ENCODE data around the gene AVP. TPM values are rescaled to one million over a fixed set of nuclear protein-coding genes. Genes with fewer than 3 reads are reported as not detected.

Gene AVP
- polyA plus RNA-seq, 1 donor (not counting 4 experiments of a cell fraction or from before 2014, with no cell fraction given) = not detected

DNA sequence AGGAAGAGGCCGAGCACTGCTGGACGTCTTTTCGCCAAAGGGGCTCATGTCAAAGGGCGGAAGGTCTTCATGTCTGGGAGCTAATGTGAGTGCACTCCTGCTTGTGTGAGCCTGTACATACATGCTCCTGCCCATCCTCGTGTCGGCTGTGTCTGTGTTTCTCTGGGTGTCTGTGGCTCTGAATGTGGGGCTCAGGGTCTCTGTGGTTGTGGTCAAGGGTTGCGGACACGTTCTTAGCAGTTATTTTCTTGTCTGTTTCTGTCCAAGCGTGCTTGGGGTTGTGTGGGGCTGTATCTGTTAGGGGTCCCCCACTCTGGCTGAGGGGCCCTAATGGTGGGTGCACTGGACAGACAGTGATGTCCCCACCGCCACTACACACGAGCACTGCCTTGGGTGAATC is 2.9 kb downstream of the AVP start:
- Histone ChIP-seq H3K4me3 (ENCODE audit: control insufficient read depth in 2 of 3, extremely low read depth in 1 of 3, insufficient read depth in 2 of 3, low read depth in 1 of 3, low read length in 3 of 3) (no peak overlapping the region), H3K9me3 (ENCODE audit: control insufficient read depth, low read depth, low read length) (no peaks in the 10 kb centered on the region), H3K36me3 (ENCODE audit: control insufficient read depth in 2 of 2, extremely low read depth in 1 of 2, insufficient read depth in 2 of 2, low read length in 2 of 2) (no peaks in the 10 kb centered on the region), H3K27me3 (ENCODE audit: control insufficient read depth, extremely low read depth, insufficient read depth, low read length) (peaks cover 45% of the 10 kb centered on the region), H3K9ac (ENCODE audit: control insufficient read depth, extremely low read depth, insufficient read depth, low read length) (no peak overlapping the region), H3K27ac (ENCODE audit: control insufficient read depth, insufficient read depth, low read length) (no peak overlapping the region), H3K9me1 (ENCODE audit: control insufficient read depth, extremely low read depth, insufficient read depth, low read length) (no peaks in the 10 kb centered on the region), H3K4me1 (ENCODE audit: control insufficient read depth, extremely low read depth, insufficient read depth, low read length) (no peaks in the 10 kb centered on the region), H2AFZ (ENCODE audit: control insufficient read depth, low read length) (no peak overlapping the region), H3K79me2 (ENCODE audit: control insufficient read depth, insufficient read depth, low read length) (no peaks in the 10 kb centered on the region), H3K4me2 (ENCODE audit: control insufficient read depth, extremely low read depth, insufficient read depth, low read depth, low read length) (no peak overlapping the region), H4K20me1 (ENCODE audit: control insufficient read depth, extremely low read depth, insufficient read depth, low read length) (no peaks in the 10 kb centered on the region)
- no peak for DNase-seq (ENCODE audit: low read depth, low spot score)
- FAIRE-seq = no peak
- TF ChIP-seq, protein P1, sequence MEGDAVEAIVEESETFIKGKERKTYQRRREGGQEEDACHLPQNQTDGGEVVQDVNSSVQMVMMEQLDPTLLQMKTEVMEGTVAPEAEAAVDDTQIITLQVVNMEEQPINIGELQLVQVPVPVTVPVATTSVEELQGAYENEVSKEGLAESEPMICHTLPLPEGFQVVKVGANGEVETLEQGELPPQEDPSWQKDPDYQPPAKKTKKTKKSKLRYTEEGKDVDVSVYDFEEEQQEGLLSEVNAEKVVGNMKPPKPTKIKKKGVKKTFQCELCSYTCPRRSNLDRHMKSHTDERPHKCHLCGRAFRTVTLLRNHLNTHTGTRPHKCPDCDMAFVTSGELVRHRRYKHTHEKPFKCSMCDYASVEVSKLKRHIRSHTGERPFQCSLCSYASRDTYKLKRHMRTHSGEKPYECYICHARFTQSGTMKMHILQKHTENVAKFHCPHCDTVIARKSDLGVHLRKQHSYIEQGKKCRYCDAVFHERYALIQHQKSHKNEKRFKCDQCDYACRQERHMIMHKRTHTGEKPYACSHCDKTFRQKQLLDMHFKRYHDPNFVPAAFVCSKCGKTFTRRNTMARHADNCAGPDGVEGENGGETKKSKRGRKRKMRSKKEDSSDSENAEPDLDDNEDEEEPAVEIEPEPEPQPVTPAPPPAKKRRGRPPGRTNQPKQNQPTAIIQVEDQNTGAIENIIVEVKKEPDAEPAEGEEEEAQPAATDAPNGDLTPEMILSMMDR (optimal IDR thresholded peaks at IDR 0.05 in 1 of 3, IDR thresholded peaks at IDR 0.05 in 1 of 3, conservative IDR thresholded peaks at IDR 0.05 in 1 of 3; ENCODE audit: extremely low read depth in 1 of 3, insufficient read depth in 2 of 3, low read length in 3 of 3) = no peak
- no peak for TF ChIP-seq EZH2 (IDR thresholded peaks at IDR 0.05; ENCODE audit: low read length)
- dilution Hi-C loops (cut with MboI; ENCODE audit: extremely low pct_ligation_motif_present, low sequenced_read_pairs) = no loop called here

GRCh38 chr20:3080939-3081388 is 3.6 kb downstream of the AVP start:
- dilution Hi-C loops (cut with MboI; ENCODE audit: extremely low pct_ligation_motif_present, low sequenced_read_pairs) = no loop called here
- H3K4me3 ChIP-seq (ENCODE audit: control insufficient read depth in 2 of 3, extremely low read depth in 1 of 3, insufficient read depth in 2 of 3, low read depth in 1 of 3, low read length in 3 of 3) = no peak overlapping the region
- no peak for DNase-seq (ENCODE audit: low read depth, low spot score)
- no peak for FAIRE-seq
- H3K4me2 ChIP-seq (ENCODE audit: control insufficient read depth, extremely low read depth, insufficient read depth, low read depth, low read length) = no peak overlapping the region
- H3K9me1 ChIP-seq (ENCODE audit: control insufficient read depth, extremely low read depth, insufficient read depth, low read length) = no peaks in the 10 kb centered on the region
- H4K20me1 ChIP-seq (ENCODE audit: control insufficient read depth, extremely low read depth, insufficient read depth, low read length) = no peaks in the 10 kb centered on the region
- H3K9me3 ChIP-seq (ENCODE audit: control insufficient read depth, low read depth, low read length) = no peaks in the 10 kb centered on the region
- H3K27ac ChIP-seq (ENCODE audit: control insufficient read depth, insufficient read depth, low read length) = no peak overlapping the region
- peaks cover 45% of the 10 kb centered on the region for H3K27me3 ChIP-seq (ENCODE audit: control insufficient read depth, extremely low read depth, insufficient read depth, low read length)
- no peak overlapping the region for H2AFZ ChIP-seq (ENCODE audit: control insufficient read depth, low read length)
- no peaks in the 10 kb centered on the region for H3K79me2 ChIP-seq (ENCODE audit: control insufficient read depth, insufficient read depth, low read length)
- H3K36me3 ChIP-seq (ENCODE audit: control insufficient read depth in 2 of 2, extremely low read depth in 1 of 2, insufficient read depth in 2 of 2, low read length in 2 of 2) = no peaks in the 10 kb centered on the region
- no peaks in the 10 kb centered on the region for H3K4me1 ChIP-seq (ENCODE audit: control insufficient read depth, extremely low read depth, insufficient read depth, low read length)
- H3K9ac ChIP-seq (ENCODE audit: control insufficient read depth, extremely low read depth, insufficient read depth, low read length) = no peak overlapping the region
- TF ChIP-seq, protein P1 (optimal IDR thresholded peaks at IDR 0.05 in 1 of 3, IDR thresholded peaks at IDR 0.05 in 1 of 3, conservative IDR thresholded peaks at IDR 0.05 in 1 of 3; ENCODE audit: extremely low read depth in 1 of 3, insufficient read depth in 2 of 3, low read length in 3 of 3) = no peak
- TF ChIP-seq EZH2 (IDR thresholded peaks at IDR 0.05; ENCODE audit: low read length) = no peak

All from keratinocyte (primary cell).